ENCODE measurements around the gene MYL5. TPM values are rescaled to one million over a fixed set of nuclear protein-coding genes. Genes with fewer than 3 reads are reported as not detected.

The MYL5 gene
- total and polyA plus RNA-seq, 2 of the 13 experiments (the other 11 are each of a cell fraction or from before 2014, with no cell fraction given), result 6.5 to 16.0 TPM

DNA sequence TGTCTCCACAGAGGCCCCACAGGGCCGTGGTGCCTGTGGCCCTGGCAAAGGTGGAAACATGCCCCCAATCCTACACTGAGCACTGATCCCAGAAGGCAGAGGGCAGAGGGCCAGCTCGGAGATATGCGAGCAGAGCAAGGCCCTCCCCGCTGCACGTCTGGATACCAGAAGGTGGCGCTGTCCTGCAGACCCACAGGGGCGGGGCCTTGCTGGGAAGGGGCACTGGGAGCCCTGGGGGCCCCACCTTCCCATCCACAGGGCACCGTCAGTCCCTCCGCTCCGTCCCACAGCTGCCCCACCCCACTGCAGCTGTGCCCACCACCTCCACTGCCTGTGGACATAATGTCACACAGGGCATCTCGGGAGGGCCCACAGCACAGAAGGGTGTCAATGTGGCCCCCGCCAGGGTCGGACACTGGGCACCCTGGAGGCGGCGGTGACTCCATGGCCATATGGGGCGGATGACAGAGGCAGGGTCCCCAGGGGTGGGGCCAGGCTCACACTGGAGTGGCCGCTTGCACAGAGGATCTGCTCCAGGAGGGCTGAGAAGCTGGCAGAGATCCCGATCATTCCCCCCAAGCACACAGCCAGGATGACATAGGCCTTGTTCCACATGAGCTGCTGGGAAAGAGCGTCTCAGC is 9.8 kb downstream of the MYL5 start (continued):
- TF ChIP-seq ZFP91 (CRISPR knock-in tag; IDR thresholded peaks at IDR 0.05; ENCODE audit: borderline replicate concordance) (peak; percentile 82; the same call in 1 of the 2 replicates), LRRFIP1 (CRISPR knock-in tag; conservative IDR thresholded peaks at IDR 0.05) (no peak), BHLHE40 (IDR thresholded peaks at IDR 0.05; ENCODE audit: low read length) (peak; percentile 6; the same call in 1 of the 2 replicates), CHD4 (IDR thresholded peaks at IDR 0.05; ENCODE audit: borderline replicate concordance, low read length) (peak; percentile 33; the same call in 1 of the 2 replicates), ZNF350 (CRISPR knock-in tag; IDR thresholded peaks at IDR 0.05; ENCODE audit: borderline replicate concordance, low read depth) (peak; percentile 34; the same call in 1 of the 2 replicates), TGIF2 (CRISPR knock-in tag; IDR thresholded peaks at IDR 0.05) (peak; percentile 70), ZKSCAN8 (CRISPR knock-in tag; IDR thresholded peaks at IDR 0.05; ENCODE audit: borderline replicate concordance) (no peak), E2F2 (CRISPR knock-in tag; IDR thresholded peaks at IDR 0.05; ENCODE audit: borderline replicate concordance) (no peak), ZNF354B (CRISPR knock-in tag; IDR thresholded peaks at IDR 0.05) (no peak), ZNF333 (CRISPR knock-in tag; IDR thresholded peaks at IDR 0.05; ENCODE audit: borderline replicate concordance) (no peak), ZNF674 (CRISPR knock-in tag; IDR thresholded peaks at IDR 0.05; ENCODE audit: low read depth) (no peak), ZNF331 (CRISPR knock-in tag; IDR thresholded peaks at IDR 0.05) (peak; percentile 75; the same call in 1 of the 2 replicates), KDM2A (CRISPR knock-in tag; IDR thresholded peaks at IDR 0.05; ENCODE audit: borderline replicate concordance, low read depth) (peak; percentile 92), ATF7-NPFF (CRISPR knock-in tag; IDR thresholded peaks at IDR 0.05; ENCODE audit: low read depth) (no peak), CC2D1A (CRISPR knock-in tag; IDR thresholded peaks at IDR 0.05) (no peak), ZNF451 (CRISPR knock-in tag; IDR thresholded peaks at IDR 0.05) (peak; percentile 92), ZNF124 (CRISPR knock-in tag; IDR thresholded peaks at IDR 0.05) (peak; percentile 53; the same call in 1 of the 2 replicates)
- TF ChIP-seq, protein P1, sequence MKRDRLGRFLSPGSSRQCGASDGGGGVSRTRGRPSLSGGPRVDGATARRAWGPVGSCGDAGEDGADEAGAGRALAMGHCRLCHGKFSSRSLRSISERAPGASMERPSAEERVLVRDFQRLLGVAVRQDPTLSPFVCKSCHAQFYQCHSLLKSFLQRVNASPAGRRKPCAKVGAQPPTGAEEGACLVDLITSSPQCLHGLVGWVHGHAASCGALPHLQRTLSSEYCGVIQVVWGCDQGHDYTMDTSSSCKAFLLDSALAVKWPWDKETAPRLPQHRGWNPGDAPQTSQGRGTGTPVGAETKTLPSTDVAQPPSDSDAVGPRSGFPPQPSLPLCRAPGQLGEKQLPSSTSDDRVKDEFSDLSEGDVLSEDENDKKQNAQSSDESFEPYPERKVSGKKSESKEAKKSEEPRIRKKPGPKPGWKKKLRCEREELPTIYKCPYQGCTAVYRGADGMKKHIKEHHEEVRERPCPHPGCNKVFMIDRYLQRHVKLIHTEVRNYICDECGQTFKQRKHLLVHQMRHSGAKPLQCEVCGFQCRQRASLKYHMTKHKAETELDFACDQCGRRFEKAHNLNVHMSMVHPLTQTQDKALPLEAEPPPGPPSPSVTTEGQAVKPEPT (CRISPR knock-in tag; IDR thresholded peaks at IDR 0.05; ENCODE audit: low read depth), result peak; percentile 70; the same call in 1 of the 2 replicates
